Mesendoderm (in vitro differentiated cells): ENCODE data around the gene MGP.

ENCODE experiments used
- DNase-seq: peaks from one replicate; pipeline ENCODE4 v3.0.0; 2013
- H2AK5ac ChIP-seq: 2 replicates; pipeline ENCODE4 v1.6.1; 2013; ENCODE audit warnings: low read length, inconsistent platforms
- H2BK120ac ChIP-seq: 2 replicates; pipeline ENCODE4 v1.6.1; 2013; ENCODE audit warnings: low read depth, mild to moderate bottlenecking, low read length, moderate library complexity, mixed read lengths
- H2BK15ac ChIP-seq: replicated peaks from 2 replicates; pipeline ENCODE4 v1.6.1; 2013; ENCODE audit warnings: low read depth, mild to moderate bottlenecking, moderate library complexity
- H2BK5ac ChIP-seq: 2 replicates; pipeline ENCODE4 v1.6.1; 2013; ENCODE audit warnings: low read length, inconsistent platforms
- H3K18ac ChIP-seq: 2 replicates; pipeline ENCODE4 v1.6.1; 2013; ENCODE audit warnings: mild to moderate bottlenecking, low read length, mixed read lengths
- H3K23ac ChIP-seq: one replicate; pipeline ENCODE4 v1.6.1; 2013; ENCODE audit warnings: low read length
- H3K27ac ChIP-seq: 2 replicates; pipeline ENCODE4 v1.5.1; 2013; ENCODE audit warnings: low read depth, mild to moderate bottlenecking, inconsistent platforms, low read length, moderate library complexity
- H3K27me3 ChIP-seq: 2 replicates; pipeline ENCODE4 v1.6.1; 2013; ENCODE audit warnings: low read length, control low read depth, mild to moderate bottlenecking, inconsistent platforms; ENCODE audit not compliant: insufficient read depth, poor library complexity
- H3K36me3 ChIP-seq: 2 replicates; pipeline ENCODE4 v1.6.1; 2013; ENCODE audit warnings: low read length, inconsistent platforms; ENCODE audit not compliant: control insufficient read depth, insufficient read depth
- H3K4ac ChIP-seq: one replicate; pipeline ENCODE4 v1.6.1; 2013; ENCODE audit warnings: low read depth, mild to moderate bottlenecking, low read length, moderate library complexity
- H3K4me1 ChIP-seq: 2 replicates; pipeline ENCODE4 v1.6.1; 2013; ENCODE audit warnings: low read depth, low read length, inconsistent platforms; ENCODE audit not compliant: control insufficient read depth
- H3K4me2 ChIP-seq: 2 replicates; pipeline ENCODE4 v1.6.1; 2013; ENCODE audit warnings: low read length
- H3K4me3 ChIP-seq: 2 replicates; pipeline ENCODE4 v1.5.1; 2013; ENCODE audit warnings: mild to moderate bottlenecking, low read length
- H3K56ac ChIP-seq: one replicate; pipeline ENCODE4 v1.6.1; 2013; ENCODE audit warnings: low read length
- H3K79me1 ChIP-seq: 2 replicates; pipeline ENCODE4 v1.6.1; 2013; ENCODE audit warnings: low read length, inconsistent platforms
- H3K79me2 ChIP-seq: 2 replicates; pipeline ENCODE4 v1.6.1; 2013; ENCODE audit warnings: mild to moderate bottlenecking, low read length; ENCODE audit not compliant: control insufficient read depth, insufficient read depth
- H3K9ac ChIP-seq: 2 replicates; pipeline ENCODE4 v1.6.1; 2013; ENCODE audit warnings: low read length, inconsistent platforms
- H4K5ac ChIP-seq: one replicate; pipeline ENCODE4 v1.6.1; 2013; ENCODE audit warnings: low read length
- H4K8ac ChIP-seq: one replicate; pipeline ENCODE4 v1.6.1; 2013; ENCODE audit warnings: low read depth, mild to moderate bottlenecking, control low read depth, low read length, moderate library complexity
- WGBS: extraction: QIAGEN DNeasy Blood & Tissue Kit; methylation state at CpG from one replicate; pipeline ENCODE4 v1.1.7; 2013; ENCODE audit warnings: low lambda C conversion rate, missing lambda C conversion rate; ENCODE audit not compliant: insufficient coverage; ENCODE audit errors: extremely low coverage; 5-methylcytosine and 5-hydroxymethylcytosine counted together

MGP gene

GRCh38 chr12:14901228-14901562, 15.5 kb upstream of the MGP start:
- no peak overlapping the region for H3K18ac ChIP-seq
- H3K4me2 ChIP-seq = no peak overlapping the region
- no peaks in the 10 kb centered on the region for H3K4me1 ChIP-seq
- no peak overlapping the region for H2BK5ac ChIP-seq
- no peak overlapping the region for H3K56ac ChIP-seq
- H2AK5ac ChIP-seq = no peak overlapping the region
- no peak overlapping the region for H3K4ac ChIP-seq
- H2BK120ac ChIP-seq = no peak overlapping the region
- no peak overlapping the region for H4K5ac ChIP-seq
- H3K27me3 ChIP-seq = no peaks in the 10 kb centered on the region
- no peak overlapping the region for H3K23ac ChIP-seq
- WGBS = no CpG with 5 or more reads among the region's 1 CpG
- H2BK15ac ChIP-seq = no peak overlapping the region
- peak; percentile 46 for DNase-seq
- no peaks in the 10 kb centered on the region for H3K79me1 ChIP-seq
- H3K4me3 ChIP-seq = no peak overlapping the region
- no peaks in the 10 kb centered on the region for H3K36me3 ChIP-seq
- no peak overlapping the region for H4K8ac ChIP-seq
- H3K79me2 ChIP-seq = no peaks in the 10 kb centered on the region
- H3K9ac ChIP-seq = no peak overlapping the region
- no peak overlapping the region for H3K27ac ChIP-seq

DNA sequence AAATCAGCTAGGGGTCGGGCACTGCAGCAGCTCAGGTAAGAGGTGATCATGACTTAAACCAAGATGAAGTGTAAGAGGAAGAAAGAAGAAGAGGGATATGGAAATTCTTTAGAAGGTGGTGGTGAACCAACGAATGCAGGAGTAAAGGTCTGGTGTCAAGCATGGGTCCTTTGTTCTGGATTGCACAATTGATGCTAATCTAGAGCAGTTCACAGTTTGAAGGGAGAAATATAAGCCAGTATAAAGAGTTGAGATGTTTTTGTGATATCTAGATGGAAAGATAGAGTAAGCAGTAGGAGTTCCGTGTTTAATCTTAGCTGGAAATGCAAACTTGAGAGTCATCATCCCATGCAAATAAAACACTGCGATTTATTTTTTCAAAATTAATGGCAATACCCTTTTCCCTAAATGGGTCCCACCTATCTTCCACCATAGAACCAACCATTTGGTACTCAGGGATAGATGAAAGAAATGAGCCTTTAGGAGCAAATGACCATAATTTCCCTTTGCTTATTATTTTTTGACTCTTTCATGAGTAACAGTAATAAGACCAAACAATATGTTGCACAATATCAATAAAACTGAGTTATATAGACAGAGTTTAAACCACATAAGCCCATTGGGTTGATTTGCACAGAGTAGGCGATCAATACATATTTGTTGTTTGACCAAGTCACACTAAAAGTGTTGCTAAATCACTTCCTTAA, 15.0 kb upstream of the MGP start:
- WGBS = no CpG with 5 or more reads among the region's 5 CpGs
- Histone ChIP-seq H3K56ac (no peak overlapping the region), H2BK120ac (no peak overlapping the region), H2AK5ac (no peak overlapping the region), H3K18ac (no peak overlapping the region), H3K27me3 (no peaks in the 10 kb centered on the region), H4K5ac (no peak overlapping the region), H3K9ac (no peak overlapping the region), H3K4me2 (no peak overlapping the region), H3K4ac (no peak overlapping the region), H3K36me3 (no peaks in the 10 kb centered on the region), H3K27ac (no peak overlapping the region), H3K79me1 (no peaks in the 10 kb centered on the region), H3K23ac (no peak overlapping the region), H2BK15ac (no peak overlapping the region), H4K8ac (no peak overlapping the region), H3K79me2 (no peaks in the 10 kb centered on the region), H3K4me1 (no peaks in the 10 kb centered on the region), H2BK5ac (no peak overlapping the region), H3K4me3 (no peak overlapping the region)
- DNase-seq = no peak

- no peak overlapping the region for H3K4me2 ChIP-seq
- H2BK15ac ChIP-seq = no peak overlapping the region
- H2BK120ac ChIP-seq = no peak overlapping the region
- no peak overlapping the region for H3K4me3 ChIP-seq
- H3K4me1 ChIP-seq = no peaks in the 10 kb centered on the region
- WGBS = no CpG with 5 or more reads among the region's 7 CpGs
- H4K5ac ChIP-seq = no peak overlapping the region
- no peak overlapping the region for H2BK5ac ChIP-seq
- H3K23ac ChIP-seq = no peak overlapping the region
- H3K18ac ChIP-seq = no peak overlapping the region
- no peaks in the 10 kb centered on the region for H3K27me3 ChIP-seq
- H4K8ac ChIP-seq = no peak overlapping the region
- H3K79me1 ChIP-seq = no peaks in the 10 kb centered on the region
- no peaks in the 10 kb centered on the region for H3K36me3 ChIP-seq
- H3K4ac ChIP-seq = no peak overlapping the region
- no peak overlapping the region for H3K9ac ChIP-seq
- H3K79me2 ChIP-seq = no peaks in the 10 kb centered on the region
- H2AK5ac ChIP-seq = no peak overlapping the region
- H3K27ac ChIP-seq = no peak overlapping the region
- no peak overlapping the region for H3K56ac ChIP-seq
- DNase-seq = no peak
These were observed 11.0 kb upstream of the MGP start for GRCh38 chr12:14896521-14897169.

DNA sequence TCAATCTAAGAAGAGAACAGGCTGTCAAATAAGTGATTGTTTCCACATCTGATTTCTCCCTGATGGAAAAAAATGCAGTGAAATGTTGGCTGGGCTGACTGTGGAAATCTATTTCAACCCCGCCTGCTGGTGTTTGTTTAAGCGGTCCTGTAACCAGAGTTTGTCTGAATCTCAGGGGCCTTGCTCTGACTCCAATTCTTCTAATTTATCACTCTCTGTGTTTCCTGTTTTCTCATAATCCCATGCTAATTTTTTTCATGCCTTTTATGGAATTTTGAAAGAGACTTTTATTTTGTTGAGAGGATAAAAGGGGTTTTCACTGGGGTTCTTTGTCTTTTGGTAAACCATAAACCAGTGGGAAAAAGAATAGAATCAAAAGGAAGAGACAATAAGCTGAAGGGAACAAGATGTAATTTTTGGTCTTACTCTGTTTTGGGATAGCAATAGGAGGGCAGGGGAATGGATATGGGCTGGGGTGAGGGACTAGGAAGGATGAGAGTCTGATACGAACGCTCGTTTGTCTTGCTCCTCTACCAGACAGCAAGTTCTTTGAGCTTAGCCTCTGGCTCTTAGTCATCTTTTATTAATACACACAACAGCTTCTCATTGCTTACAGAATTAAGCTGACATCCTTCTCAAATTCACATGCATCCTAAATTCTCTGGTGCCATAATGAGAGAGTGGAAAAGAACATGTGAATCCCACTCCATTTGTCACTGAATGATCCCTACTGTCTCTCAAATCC, 8.0 kb upstream of the MGP start:
- no peak overlapping the region for H3K27ac ChIP-seq
- H4K5ac ChIP-seq = no peak overlapping the region
- no peak overlapping the region for H4K8ac ChIP-seq
- no peak for DNase-seq
- WGBS = no CpG with 5 or more reads among the region's 5 CpGs
- no peak overlapping the region for H2AK5ac ChIP-seq
- no peak overlapping the region for H2BK120ac ChIP-seq
- H3K79me1 ChIP-seq = no peaks in the 10 kb centered on the region
- no peak overlapping the region for H3K4me3 ChIP-seq
- H3K23ac ChIP-seq = no peak overlapping the region
- no peak overlapping the region for H2BK5ac ChIP-seq
- H3K18ac ChIP-seq = no peak overlapping the region
- H3K36me3 ChIP-seq = no peaks in the 10 kb centered on the region
- no peak overlapping the region for H3K4ac ChIP-seq
- no peak overlapping the region for H3K4me2 ChIP-seq
- H3K27me3 ChIP-seq = no peaks in the 10 kb centered on the region
- no peaks in the 10 kb centered on the region for H3K4me1 ChIP-seq
- no peak overlapping the region for H2BK15ac ChIP-seq
- H3K56ac ChIP-seq = no peak overlapping the region
- no peak overlapping the region for H3K9ac ChIP-seq
- H3K79me2 ChIP-seq = no peaks in the 10 kb centered on the region

- H3K27ac ChIP-seq = no peak overlapping the region
- no peaks in the 10 kb centered on the region for H3K27me3 ChIP-seq
- H3K4ac ChIP-seq = no peak overlapping the region
- no peak overlapping the region for H3K56ac ChIP-seq
- H4K8ac ChIP-seq = no peak overlapping the region
- H3K4me1 ChIP-seq = no peaks in the 10 kb centered on the region
- no peak overlapping the region for H3K9ac ChIP-seq
- no peak overlapping the region for H3K4me2 ChIP-seq
- no peak overlapping the region for H3K23ac ChIP-seq
- no CpG with 5 or more reads among the region's 7 CpGs for WGBS
- H3K18ac ChIP-seq = no peak overlapping the region
- H2BK5ac ChIP-seq = no peak overlapping the region
- no peaks in the 10 kb centered on the region for H3K79me1 ChIP-seq
- no peak overlapping the region for H2AK5ac ChIP-seq
- no peak for DNase-seq
- no peaks in the 10 kb centered on the region for H3K36me3 ChIP-seq
- H3K4me3 ChIP-seq = no peak overlapping the region
- no peaks in the 10 kb centered on the region for H3K79me2 ChIP-seq
- H2BK15ac ChIP-seq = no peak overlapping the region
- H2BK120ac ChIP-seq = no peak overlapping the region
- H4K5ac ChIP-seq = no peak overlapping the region
These were observed 7.3 kb upstream of the MGP start for GRCh38 chr12:14892726-14893505.
